ENCODE data around the gene BIN2. TPM values are rescaled to one million over a fixed set of nuclear protein-coding genes. Genes with fewer than 3 reads are reported as not detected.
A peak's percentile ranks its signal among the peaks of the same experiment; 100 is the strongest.

Gene BIN2
- total and polyA plus RNA-seq, 9 of the 15 experiments (the other 6 are each of a cell fraction or from before 2014, with no cell fraction given): 0.04 to 0.39 (median 0.25) TPM; not detected in 1

- no peak for TF ChIP-seq MGA (IDR thresholded peaks at IDR 0.05)
- no peak for TF ChIP-seq BCLAF1 (IDR thresholded peaks at IDR 0.05; ENCODE audit: borderline replicate concordance in 1 of 2, control insufficient read depth in 1 of 2, low read depth in 2 of 2, low read length in 1 of 2)
- no peak for TF ChIP-seq GTF2A2 (tag; IDR thresholded peaks at IDR 0.05)
- TF ChIP-seq ZNF76 (CRISPR knock-in tag; IDR thresholded peaks at IDR 0.05; ENCODE audit: borderline replicate concordance): no peak
- peak; percentile 95 to 97 for TF ChIP-seq TRIM24 (IDR thresholded peaks at IDR 0.05)
- no peak for TF ChIP-seq CREBBP (IDR thresholded peaks at IDR 0.05; ENCODE audit: low read depth, low read length)
- TF ChIP-seq TRIM25 (IDR thresholded peaks at IDR 0.05; ENCODE audit: borderline replicate concordance): no peak
- TF ChIP-seq XRCC5 (IDR thresholded peaks at IDR 0.05; ENCODE audit: low read depth, low read length): no peak
Measured at GRCh38 chr12:51368640-51369517, 44.9 kb upstream of the BIN2 start (continued).

All from K562 (cell line).